ENCODE measurements around the gene GIPC3. TPM values are rescaled to one million over a fixed set of nuclear protein-coding genes. Genes with fewer than 3 reads are reported as not detected.
A peak's percentile ranks its signal among the peaks of the same experiment; 100 is the strongest.

GIPC3 gene
- total RNA-seq, 2 experiments from 2014 or later = 1.1 TPM

DNA sequence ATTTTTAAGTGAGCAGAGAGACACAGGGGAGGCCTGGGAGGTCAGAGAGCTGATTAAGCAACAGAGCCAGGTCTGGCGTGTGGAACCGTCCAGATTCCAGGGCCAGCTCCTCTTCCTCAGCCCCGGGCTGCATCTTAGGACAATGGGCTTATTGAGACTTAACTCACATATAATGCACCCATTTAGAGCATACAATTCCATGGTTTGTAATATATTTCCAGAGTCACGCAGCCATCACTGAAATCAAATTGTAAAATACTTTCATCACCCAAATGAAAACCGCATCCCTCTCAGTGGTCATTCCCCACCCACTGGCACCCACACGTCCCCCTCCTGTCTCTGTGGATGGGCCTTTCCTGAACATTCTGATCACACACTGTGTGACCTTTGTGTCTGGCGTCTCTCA, 14.7 kb upstream of the GIPC3 start:
- TF ChIP-seq, protein P1, sequence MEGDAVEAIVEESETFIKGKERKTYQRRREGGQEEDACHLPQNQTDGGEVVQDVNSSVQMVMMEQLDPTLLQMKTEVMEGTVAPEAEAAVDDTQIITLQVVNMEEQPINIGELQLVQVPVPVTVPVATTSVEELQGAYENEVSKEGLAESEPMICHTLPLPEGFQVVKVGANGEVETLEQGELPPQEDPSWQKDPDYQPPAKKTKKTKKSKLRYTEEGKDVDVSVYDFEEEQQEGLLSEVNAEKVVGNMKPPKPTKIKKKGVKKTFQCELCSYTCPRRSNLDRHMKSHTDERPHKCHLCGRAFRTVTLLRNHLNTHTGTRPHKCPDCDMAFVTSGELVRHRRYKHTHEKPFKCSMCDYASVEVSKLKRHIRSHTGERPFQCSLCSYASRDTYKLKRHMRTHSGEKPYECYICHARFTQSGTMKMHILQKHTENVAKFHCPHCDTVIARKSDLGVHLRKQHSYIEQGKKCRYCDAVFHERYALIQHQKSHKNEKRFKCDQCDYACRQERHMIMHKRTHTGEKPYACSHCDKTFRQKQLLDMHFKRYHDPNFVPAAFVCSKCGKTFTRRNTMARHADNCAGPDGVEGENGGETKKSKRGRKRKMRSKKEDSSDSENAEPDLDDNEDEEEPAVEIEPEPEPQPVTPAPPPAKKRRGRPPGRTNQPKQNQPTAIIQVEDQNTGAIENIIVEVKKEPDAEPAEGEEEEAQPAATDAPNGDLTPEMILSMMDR (IDR thresholded peaks at IDR 0.05) = no peak
- ChIA-PET CTCF (no interaction called here), POLR2A (no interaction called here)
- Mint-ChIP-seq H3K27ac (no peak overlapping the region), H3K36me3 (ENCODE audit: low read depth) (peaks cover 12% of the 10 kb centered on the region), H3K27me3 (no peaks in the 10 kb centered on the region), H3K9me3 (no peaks in the 10 kb centered on the region), H3K4me1 (ENCODE audit: low read depth) (peaks cover 16% of the 10 kb centered on the region), H3K4me3 (no peak overlapping the region)
- Histone ChIP-seq H3K9me3 (ENCODE audit: control insufficient read depth in 1 of 2, insufficient read depth in 1 of 2, low read length in 2 of 2) (peaks cover 0 to 7% of the 10 kb centered on the region in 2 experiments), H3K36me3 (ENCODE audit: insufficient read depth, low read length) (no peaks in the 10 kb centered on the region), H3K4me1 (ENCODE audit: insufficient read depth, low read length) (peaks cover 18% of the 10 kb centered on the region), H3K4me3 (ENCODE audit: low read length) (no peak overlapping the region), H3K27ac (ENCODE audit: low read depth in 1 of 2, low read length in 2 of 2) (no peak overlapping the region), H3K27me3 (ENCODE audit: control insufficient read depth in 1 of 2, insufficient read depth in 2 of 2, low read length in 2 of 2) (no peaks in the 10 kb centered on the region)
- intact Hi-C loops (cut with DNase I, micrococcal nuclease) = loop anchor here in 1 of 2 experiments (5.0 kb wide), 2 partner anchors 63 to 133 kb away; partner anchors contain the start of gene FZR1
- ATAC-seq (ENCODE audit: poor library complexity) (no peak), DNase-seq (no peak)

GRCh38 chr19:3572132-3572854, 13.0 kb upstream of the GIPC3 start:
- peak overlapping the region; percentile 86 for H3K4me3 Mint-ChIP-seq
- DNase-seq (peak; percentile 98 to 100 (median 99)), ATAC-seq (ENCODE audit: poor library complexity) (peak; percentile 95)
- TF ChIP-seq, protein P1 (IDR thresholded peaks at IDR 0.05) = no peak
- ChIA-PET CTCF (interaction anchor here (1.0 kb wide), 1 partner anchor 27 kb away, joined by 5 read pairs; no protein-coding TSS in a partner anchor), POLR2A (interaction anchor here (0.6 to 1.0 kb wide), 2 partner anchors 14 to 408 kb away, joined by 3 to 4 read pairs; no protein-coding TSS in a partner anchor)
- no peaks in the 10 kb centered on the region for H3K27me3 Mint-ChIP-seq
- peaks cover 0 to 7% of the 10 kb centered on the region in 2 experiments for H3K9me3 ChIP-seq (ENCODE audit: control insufficient read depth in 1 of 2, insufficient read depth in 1 of 2, low read length in 2 of 2)
- H3K9me3 Mint-ChIP-seq = no peaks in the 10 kb centered on the region
- peaks cover 18% of the 10 kb centered on the region for H3K4me1 ChIP-seq (ENCODE audit: insufficient read depth, low read length)
- peak overlapping the region in 1 of 2 donors; percentile 13 for H3K27ac ChIP-seq (ENCODE audit: low read depth in 1 of 2, low read length in 2 of 2)
- peaks cover 16% of the 10 kb centered on the region for H3K4me1 Mint-ChIP-seq (ENCODE audit: low read depth)
- H3K27me3 ChIP-seq (ENCODE audit: control insufficient read depth in 1 of 2, insufficient read depth in 2 of 2, low read length in 2 of 2) = no peaks in the 10 kb centered on the region
- H3K4me3 ChIP-seq (ENCODE audit: low read length) = peak overlapping the region; percentile 57
- no peaks in the 10 kb centered on the region for H3K36me3 ChIP-seq (ENCODE audit: insufficient read depth, low read length)
- peaks cover 12% of the 10 kb centered on the region for H3K36me3 Mint-ChIP-seq (ENCODE audit: low read depth)
- H3K27ac Mint-ChIP-seq = peak overlapping the region; percentile 31
- intact Hi-C loops (cut with DNase I, micrococcal nuclease) = loop anchor here (1.0 to 5.0 kb wide), 6 partner anchors 14 to 135 kb away; partner anchors contain the start of genes CACTIN (in 1 of the 2), FZR1 (in 1 of the 2) and MFSD12 (in 1 of the 2)

GRCh38 chr19:3572855-3573161, 12.5 kb upstream of the GIPC3 start, which contains the start of gene HMG20B:
Gene HMG20B (plus strand): TSS chr19:3572944. CDS start chr19:3573310, 366 bp downstream.
- peak within 1 kb of the TSS; percentile 31 for H3K27ac Mint-ChIP-seq
- peaks cover 16% of the 10 kb centered on the region for H3K4me1 Mint-ChIP-seq (ENCODE audit: low read depth)
- Histone ChIP-seq H3K36me3 (ENCODE audit: insufficient read depth, low read length) (no peaks in the 10 kb centered on the region), H3K4me3 (ENCODE audit: low read length) (peak within 1 kb of the TSS; percentile 73), H3K27ac (ENCODE audit: low read depth in 1 of 2, low read length in 2 of 2) (peak within 1 kb of the TSS; percentile 13 to 61), H3K9me3 (ENCODE audit: control insufficient read depth in 1 of 2, insufficient read depth in 1 of 2, low read length in 2 of 2) (peaks cover 0 to 7% of the 10 kb centered on the region in 2 experiments), H3K27me3 (ENCODE audit: control insufficient read depth in 1 of 2, insufficient read depth in 2 of 2, low read length in 2 of 2) (no peaks in the 10 kb centered on the region), H3K4me1 (ENCODE audit: insufficient read depth, low read length) (peaks cover 18% of the 10 kb centered on the region)
- DNase-seq (no peak), ATAC-seq (ENCODE audit: poor library complexity) (peak; percentile 2)
- intact Hi-C loops (cut with DNase I, micrococcal nuclease) = loop anchor here (1.0 to 5.0 kb wide), 6 partner anchors 15 to 136 kb away; partner anchors contain the start of genes CACTIN (in 1 of the 2), FZR1 (in 1 of the 2) and MFSD12 (in 1 of the 2)
- TF ChIP-seq, protein P1 (IDR thresholded peaks at IDR 0.05) = no peak
- H3K36me3 Mint-ChIP-seq (ENCODE audit: low read depth) = peaks cover 12% of the 10 kb centered on the region
- CTCF ChIA-PET = no interaction called here
- H3K4me3 Mint-ChIP-seq = peak within 1 kb of the TSS; percentile 86
- no peaks in the 10 kb centered on the region for H3K9me3 Mint-ChIP-seq
- POLR2A ChIA-PET = interaction anchor here (1.4 kb wide), 2 partner anchors 28 to 190 kb away, joined by 3 to 4 read pairs; partner anchors contain the start of gene MRPL54
- H3K27me3 Mint-ChIP-seq = no peaks in the 10 kb centered on the region

Data from CD4-positive, alpha-beta T cell (primary cell).